Ovary (tissue), 9 donors: ENCODE measurements around the gene CPSF4. TPM values are rescaled to one million over a fixed set of nuclear protein-coding genes. Genes with fewer than 3 reads are reported as not detected.

Source experiments
- DNase-seq, 5 donors: peaks; one replicate each; pipeline ENCODE4 v3.0.0-alpha.2; 2019 to 2020
- H3K27ac ChIP-seq, 2 donors: fragments of 200-600 bp; one replicate each; pipeline versions ENCODE4 v1.5.1 to v1.8.0; 2019 to 2022
- H3K27me3 ChIP-seq: fragments of 200-600 bp; one replicate; pipeline ENCODE4 v1.8.0; 2022
- H3K36me3 ChIP-seq: fragments of 200-600 bp; sonication (generic); one replicate; pipeline ENCODE4 v1.5.1; 2019
- H3K4me1 ChIP-seq: one replicate; pipeline ENCODE4 v1.8.1; 2013; ENCODE audit warnings: mild to moderate bottlenecking, moderate library complexity; ENCODE audit not compliant: insufficient read depth
- H3K4me3 ChIP-seq: fragments of 200-600 bp; sonication (generic); one replicate; pipeline ENCODE4 v1.5.1; 2017
- H3K9me3 ChIP-seq, 2 donors: fragments of 200-600 bp in 1 of 2; sonication (generic) in 1 of 2; one replicate each; pipeline versions ENCODE4 v1.5.1 to v1.8.1; 2013 to 2019; ENCODE audit warnings: mild to moderate bottlenecking in 1 of 2, moderate library complexity in 1 of 2
- CTCF ChIP-seq, 3 donors: fragments of 450-650 bp in 2 of 3; fragments of 200-600 bp in 1 of 3; IDR thresholded peaks; one replicate each; pipeline versions ENCODE4 v1.5.1 to v1.8.0; 2016 to 2022; ENCODE audit warnings: antibody characterized with exemption in 3 of 3, mild to moderate bottlenecking in 1 of 3
- EP300 ChIP-seq: sonication (generic); formaldehyde crosslinking; IDR thresholded peaks from one replicate; pipeline ENCODE4 v1.6.1; 2017; ENCODE audit warnings: antibody characterized with exemption
- POLR2A ChIP-seq: fragments of 450-650 bp; IDR thresholded peaks from one replicate; pipeline ENCODE4 v1.6.1; 2017; ENCODE audit warnings: antibody characterized with exemption, mild to moderate bottlenecking, moderate library complexity
- WGBS, 3 donors: extraction: QIAGEN DNeasy Blood & Tissue Kit in 1 of 3; methylation state at CpG; one replicate each; pipeline versions ENCODE4 v1.1.5 to v1.1.7; 2013 to 2017; 5-methylcytosine and 5-hydroxymethylcytosine counted together
- intact Hi-C, 4 donors: fragments of 100-400 bp; cut with DNase I; formaldehyde crosslinking; loops; one replicate each; pipeline versions ENCODE4 v1.11.0 to v1.15.1; 2022 to 2023
- polyA plus RNA-seq, 2 donors: library from polyadenylated mRNA; stranded (reverse); fragments of 200-250 nt in 1 of 2; fragments of 350-450 nt in 1 of 2; fragmentation: Illumina TruSeq in 1 of 2; extraction: RNeasy Lipid Tissue Mini Kit (QIAGEN cat#74804) in 1 of 2; gene quantifications; one replicate each; pipeline ENCODE4 v1.2.3, GENCODE V29; 2013 to 2014
- total RNA-seq, 7 donors: library from RNA; depleted of rRNA in 2 of 7; stranded (reverse); fragments of >200 nt in 2 of 7; fragmentation: NEBNext Ultra II Directional in 3 of 7; extraction: Animal tissue kit (Norgen Biotek cat#: 25700) in 3 of 7; gene quantifications; one replicate each; pipeline versions ENCODE4 v1.1.0 to v1.2.4, GENCODE V29; 2016 to 2023
- donor health status: DM: no; HTN: no; CAD: no; lungs with moderate emphysema.
- donor health status: DM: no; HTN: no; CAD: no.
- donor health status: Bipolar disorder and iron deficiency.
- donor health status: DM: yes; HTN: yes; CAD: no.
- donor health status: DM: no; HTN: no; CAD: no.
- donor health status: DM: yes; HTN: yes; CAD: no.

The CPSF4 gene
- total and polyA plus RNA-seq, 9 donors: 10.7 to 40.9 (median 32.9) TPM

- TF ChIP-seq EP300 (no peak), CTCF (IDR thresholded peaks at IDR 0.05) (no peak), POLR2A (no peak)
- Histone ChIP-seq H3K4me3 (no peak overlapping the region), H3K9me3 (no peaks in the 10 kb centered on the region), H3K27me3 (no peaks in the 10 kb centered on the region), H3K27ac (no peak overlapping the region), H3K4me1 (no peaks in the 10 kb centered on the region), H3K36me3 (no peaks in the 10 kb centered on the region)
- WGBS, 3 donors: 89 to 95% (median 90%) methylated on average over 9 of the region's 9 CpGs
- no peak for DNase-seq
- intact Hi-C loops: no loop called here
Observed at GRCh38 chr7:99433158-99433557, 5.6 kb upstream of the CPSF4 start.

DNA sequence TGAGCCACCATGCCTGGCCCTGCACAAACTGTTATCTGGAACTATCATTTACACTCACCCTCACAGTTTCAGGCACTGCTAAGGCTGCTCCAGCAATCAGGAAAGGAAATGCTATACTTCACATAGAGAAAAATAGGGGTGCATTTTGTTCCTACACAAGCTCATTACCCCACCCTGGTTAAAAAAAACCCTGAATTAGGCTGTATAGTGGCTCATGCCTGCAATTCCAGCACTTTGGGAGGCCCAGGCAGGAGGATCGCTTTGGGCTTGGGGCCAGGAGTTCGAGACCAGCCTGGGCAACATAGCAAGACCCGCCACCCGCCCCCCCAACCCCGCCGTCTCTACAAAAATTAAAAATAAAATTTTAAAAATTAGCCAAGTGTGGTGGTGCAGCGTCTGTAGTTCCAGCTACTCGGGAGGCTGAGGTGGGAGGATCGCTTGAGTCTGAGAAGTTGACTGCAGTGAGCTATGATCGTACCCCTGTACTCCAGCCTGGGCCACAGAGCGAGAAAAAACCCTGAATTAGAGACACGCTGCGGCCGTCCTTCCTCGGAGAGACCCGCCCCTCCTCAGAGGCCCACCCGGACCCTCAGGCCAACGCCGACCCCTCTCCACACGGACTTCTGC, 684 bp upstream of the CPSF4 start:
- TF ChIP-seq EP300 (no peak), POLR2A (no peak), CTCF (IDR thresholded peaks at IDR 0.05) (no peak)
- peaks cover 14% of the 10 kb centered on the region for H3K4me1 ChIP-seq
- no peaks in the 10 kb centered on the region for H3K36me3 ChIP-seq
- 10 to 16% (median 11%) methylated on average over 20 of the region's 20 CpGs for WGBS, 3 donors
- DNase-seq: peak in 2 of 5 donors; percentile 29 to 37
- no peaks in the 10 kb centered on the region for H3K9me3 ChIP-seq
- no peaks in the 10 kb centered on the region for H3K27me3 ChIP-seq
- H3K27ac ChIP-seq: peak overlapping the region; percentile 56 to 68
- intact Hi-C loops: no loop called here
- H3K4me3 ChIP-seq: peak overlapping the region; percentile 94

- H3K9me3 ChIP-seq: no peaks in the 10 kb centered on the region
- 62 to 72% (median 62%) methylated on average over 9 of the region's 9 CpGs for WGBS, 3 donors
- peaks cover 14% of the 10 kb centered on the region for H3K4me1 ChIP-seq
- intact Hi-C loops: no loop called here
- H3K36me3 ChIP-seq: no peaks in the 10 kb centered on the region
- H3K27ac ChIP-seq: no peak overlapping the region
- TF ChIP-seq EP300 (no peak), CTCF (IDR thresholded peaks at IDR 0.05) (no peak), POLR2A (no peak)
- no peak for DNase-seq
- H3K27me3 ChIP-seq: no peaks in the 10 kb centered on the region
- no peak overlapping the region for H3K4me3 ChIP-seq
Observed at GRCh38 chr7:99440195-99440594, 1.5 kb downstream of the CPSF4 start.

- intact Hi-C loops: no loop called here
- Histone ChIP-seq H3K27ac (no peak overlapping the region), H3K4me1 (peaks cover 6% of the 10 kb centered on the region), H3K4me3 (no peak overlapping the region), H3K36me3 (no peaks in the 10 kb centered on the region), H3K27me3 (no peaks in the 10 kb centered on the region), H3K9me3 (no peaks in the 10 kb centered on the region)
- DNase-seq: no peak
- TF ChIP-seq POLR2A (no peak), CTCF (IDR thresholded peaks at IDR 0.05) (no peak), EP300 (no peak)
- 85 to 87% (median 85%) methylated on average over 4 of the region's 4 CpGs for WGBS, 3 donors
Observed at GRCh38 chr7:99446096-99446495, 7.4 kb downstream of the CPSF4 start.
